Caco-2 (cell line): ENCODE measurements around the gene LRRTM4. TPM values are rescaled to one million over a fixed set of nuclear protein-coding genes. Genes with fewer than 3 reads are reported as not detected.

ENCODE experiments used
- BruUV-seq: library from RNA; stranded (reverse); fragments of 400-500 nt; replicated peaks from 2 replicates; lab custom pipeline; 2021; lab: Mats Ljungman, UMichigan
- CTCF ChIA-PET: fragments of 300-600 bp; sonication (Branson Sonifier 250); formaldehyde crosslinking; loops from one replicate; lab custom pipeline; 2022; ENCODE audit warnings: antibody characterized with exemption; lab: Charles Lee
- POLR2A ChIA-PET: fragments of 300-600 bp; sonication (Branson Sonifier 250); formaldehyde crosslinking; loops from one replicate; lab custom pipeline; 2022; ENCODE audit warnings: antibody characterized with exemption; lab: Charles Lee
- DNase-seq, 2 experiments: peaks; one replicate each; pipeline versions ENCODE4 v3.0.0 to v3.0.0-alpha.2; 2020 to 2022
- H3K27me3 ChIP-seq: replicated peaks from 2 replicates; pipeline ENCODE4 v1.6.0; 2011; ENCODE audit warnings: low read length; ENCODE audit not compliant: control insufficient read depth, insufficient read depth
- H3K36me3 ChIP-seq: 2 replicates; pipeline ENCODE4 v1.5.1; 2011; ENCODE audit warnings: low read length; ENCODE audit not compliant: control insufficient read depth, insufficient read depth
- H3K4me1 ChIP-seq: fragments of 250-450 bp; sonication (Bioruptor Pico); 2 replicates; pipeline ENCODE4 v1.5.1; 2020; ENCODE audit warnings: mild to moderate bottlenecking
- H3K4me3 ChIP-seq: 2 replicates; pipeline ENCODE4 v1.5.1; 2011; ENCODE audit warnings: low read depth, mild to moderate bottlenecking, control low read depth, low read length
- H3K9me3 ChIP-seq: fragments of 250-450 bp; sonication (Bioruptor Pico); 2 replicates; pipeline ENCODE4 v1.5.1; 2020; ENCODE audit warnings: mild to moderate bottlenecking, moderate library complexity
- H3K27ac Mint-ChIP-seq: one replicate; pipeline ENCODE4 v1.8.0; 2022; ENCODE audit warnings: mixed read lengths; ENCODE audit not compliant: unreplicated experiment
- H3K27me3 Mint-ChIP-seq: one replicate; pipeline ENCODE4 v1.8.0; 2022; ENCODE audit warnings: mixed read lengths; ENCODE audit not compliant: insufficient read depth, unreplicated experiment
- H3K36me3 Mint-ChIP-seq: one replicate; pipeline ENCODE4 v1.8.0; 2022; ENCODE audit warnings: mild to moderate bottlenecking, mixed read lengths; ENCODE audit not compliant: insufficient read depth, unreplicated experiment
- H3K4me1 Mint-ChIP-seq: one replicate; pipeline ENCODE4 v1.8.0; 2022; ENCODE audit warnings: low read depth, mixed read lengths; ENCODE audit not compliant: unreplicated experiment
- H3K4me3 Mint-ChIP-seq: one replicate; pipeline ENCODE4 v1.8.0; 2022; ENCODE audit warnings: mild to moderate bottlenecking, moderate library complexity, mixed read lengths; ENCODE audit not compliant: unreplicated experiment
- H3K9me3 Mint-ChIP-seq: one replicate; pipeline ENCODE4 v1.8.0; 2022; ENCODE audit warnings: mixed read lengths; ENCODE audit not compliant: unreplicated experiment
- intact Hi-C: fragments of 100-400 bp; cut with micrococcal nuclease; formaldehyde crosslinking; loops from one replicate; pipeline ENCODE4 v1.10.0; 2022; ENCODE audit not compliant: unreplicated experiment
- total RNA-seq: library from RNA; stranded (reverse); gene quantifications from 2 replicates; pipeline ENCODE4 v1.2.3, GENCODE V29; 2022
- TF ChIP-seq, protein P1 (sequence below), 2 experiments: fragments of 200-600 bp in 1 of 2; IDR thresholded peaks; 1 replicate in 1 of 2; 2 replicates in 1 of 2; pipeline versions ENCODE4 v1.5.1 to v1.8.0; 2011 to 2022; ENCODE audit warnings: antibody characterized with exemption in 1 of 2, control low read depth in 1 of 2, inconsistent platforms in 1 of 2, low read depth in 1 of 2, low read length in 1 of 2, mild to moderate bottlenecking in 1 of 2, moderate library complexity in 1 of 2; ENCODE audit not compliant: insufficient read depth in 1 of 2, severe bottlenecking in 1 of 2, unreplicated experiment in 1 of 2

The LRRTM4 gene
- total RNA-seq, 1 experiment from 2014 or later: 0.32 TPM

- Histone ChIP-seq H3K4me3 (no peak overlapping the region), H3K9me3 (no peaks in the 10 kb centered on the region), H3K27me3 (no peaks in the 10 kb centered on the region), H3K36me3 (no peaks in the 10 kb centered on the region), H3K4me1 (no peaks in the 10 kb centered on the region)
- Mint-ChIP-seq H3K27ac (no peak overlapping the region), H3K9me3 (no peaks in the 10 kb centered on the region), H3K27me3 (peaks cover 3% of the 10 kb centered on the region), H3K4me3 (no peak overlapping the region), H3K36me3 (no peaks in the 10 kb centered on the region), H3K4me1 (no peaks in the 10 kb centered on the region)
- no TSS peak for BruUV-seq
- ChIA-PET CTCF (no interaction called here), POLR2A (no interaction called here)
- no peak for DNase-seq
- TF ChIP-seq, protein P1, sequence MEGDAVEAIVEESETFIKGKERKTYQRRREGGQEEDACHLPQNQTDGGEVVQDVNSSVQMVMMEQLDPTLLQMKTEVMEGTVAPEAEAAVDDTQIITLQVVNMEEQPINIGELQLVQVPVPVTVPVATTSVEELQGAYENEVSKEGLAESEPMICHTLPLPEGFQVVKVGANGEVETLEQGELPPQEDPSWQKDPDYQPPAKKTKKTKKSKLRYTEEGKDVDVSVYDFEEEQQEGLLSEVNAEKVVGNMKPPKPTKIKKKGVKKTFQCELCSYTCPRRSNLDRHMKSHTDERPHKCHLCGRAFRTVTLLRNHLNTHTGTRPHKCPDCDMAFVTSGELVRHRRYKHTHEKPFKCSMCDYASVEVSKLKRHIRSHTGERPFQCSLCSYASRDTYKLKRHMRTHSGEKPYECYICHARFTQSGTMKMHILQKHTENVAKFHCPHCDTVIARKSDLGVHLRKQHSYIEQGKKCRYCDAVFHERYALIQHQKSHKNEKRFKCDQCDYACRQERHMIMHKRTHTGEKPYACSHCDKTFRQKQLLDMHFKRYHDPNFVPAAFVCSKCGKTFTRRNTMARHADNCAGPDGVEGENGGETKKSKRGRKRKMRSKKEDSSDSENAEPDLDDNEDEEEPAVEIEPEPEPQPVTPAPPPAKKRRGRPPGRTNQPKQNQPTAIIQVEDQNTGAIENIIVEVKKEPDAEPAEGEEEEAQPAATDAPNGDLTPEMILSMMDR (IDR thresholded peaks at IDR 0.05; ENCODE audit: insufficient read depth in 1 of 2, low read depth in 1 of 2, low read length in 1 of 2, severe bottlenecking in 1 of 2, unreplicated experiment in 1 of 2): no peak
- intact Hi-C loops: no loop called here
These were observed 520.3 kb downstream of the LRRTM4 start for GRCh38 chr2:77001895-77002294.

GRCh38 chr2:76998704-76999103 is 523.5 kb downstream of the LRRTM4 start:
- H3K27me3 ChIP-seq: no peaks in the 10 kb centered on the region
- H3K4me3 ChIP-seq: no peak overlapping the region
- Mint-ChIP-seq H3K4me1 (no peaks in the 10 kb centered on the region), H3K4me3 (no peak overlapping the region), H3K9me3 (no peaks in the 10 kb centered on the region), H3K27me3 (no peaks in the 10 kb centered on the region), H3K27ac (no peak overlapping the region), H3K36me3 (no peaks in the 10 kb centered on the region)
- no peak for DNase-seq
- no peaks in the 10 kb centered on the region for H3K36me3 ChIP-seq
- intact Hi-C loops: no loop called here
- BruUV-seq: no TSS peak
- H3K4me1 ChIP-seq: no peaks in the 10 kb centered on the region
- CTCF ChIA-PET: no interaction called here
- H3K9me3 ChIP-seq: no peaks in the 10 kb centered on the region
- TF ChIP-seq, protein P1 (IDR thresholded peaks at IDR 0.05; ENCODE audit: insufficient read depth in 1 of 2, low read depth in 1 of 2, low read length in 1 of 2, severe bottlenecking in 1 of 2, unreplicated experiment in 1 of 2): no peak
- POLR2A ChIA-PET: no interaction called here

- DNase-seq: no peak
- intact Hi-C loops: no loop called here
- no TSS peak for BruUV-seq
- Histone ChIP-seq H3K4me1 (no peaks in the 10 kb centered on the region), H3K36me3 (no peaks in the 10 kb centered on the region), H3K9me3 (no peaks in the 10 kb centered on the region), H3K4me3 (no peak overlapping the region), H3K27me3 (no peaks in the 10 kb centered on the region)
- H3K36me3 Mint-ChIP-seq: no peaks in the 10 kb centered on the region
- no peak overlapping the region for H3K4me3 Mint-ChIP-seq
- no peaks in the 10 kb centered on the region for H3K4me1 Mint-ChIP-seq
- no peak overlapping the region for H3K27ac Mint-ChIP-seq
- H3K27me3 Mint-ChIP-seq: no peaks in the 10 kb centered on the region
- no peaks in the 10 kb centered on the region for H3K9me3 Mint-ChIP-seq
- ChIA-PET CTCF (no interaction called here), POLR2A (no interaction called here)
- TF ChIP-seq, protein P1 (IDR thresholded peaks at IDR 0.05; ENCODE audit: insufficient read depth in 1 of 2, low read depth in 1 of 2, low read length in 1 of 2, severe bottlenecking in 1 of 2, unreplicated experiment in 1 of 2): no peak
These were observed 524.0 kb downstream of the LRRTM4 start for GRCh38 chr2:76998152-76998551.
